IMR-90 (cell line): ENCODE measurements around the gene HOXC12. TPM values are rescaled to one million over a fixed set of nuclear protein-coding genes. Genes with fewer than 3 reads are reported as not detected.

Experiments used
- ATAC-seq: fragments of 200-7000 bp; cut with Tn5 transposase; 2 replicates; pipeline ENCODE4 v1.9.1; 2020; ENCODE audit warnings: low read depth, mild to moderate bottlenecking, moderate library complexity
- BruUV-seq: library from RNA; stranded (reverse); fragments of 400-500 nt; replicated peaks from 2 replicates; lab custom pipeline; 2021; lab: Mats Ljungman, UMichigan
- CTCF ChIA-PET: fragments of 300-600 bp; formaldehyde crosslinking; extraction: SDS; loops from one replicate; lab custom pipeline; 2021; ENCODE audit warnings: antibody characterized with exemption; lab: Yijun Ruan, JAX
- POLR2A ChIA-PET: fragments of 300-600 bp; sonication (Branson Sonifier 250); formaldehyde crosslinking; loops from one replicate; lab custom pipeline; 2022; ENCODE audit warnings: antibody characterized with exemption; ENCODE audit not compliant: unreplicated experiment; lab: Charles Lee
- DNase-seq: peaks from one replicate; pipeline ENCODE4 v3.0.0; 2013
- H2AFZ ChIP-seq: replicated peaks from 2 replicates; pipeline ENCODE3; 2013; ENCODE audit warnings: low read length, mild to moderate bottlenecking; ENCODE audit not compliant: poor library complexity
- H2AK5ac ChIP-seq: 2 replicates; pipeline ENCODE4 v1.6.1; 2013; ENCODE audit warnings: low read depth, low read length, inconsistent platforms
- H2AK9ac ChIP-seq: replicated peaks from 2 replicates; pipeline ENCODE3; 2013; ENCODE audit warnings: mild to moderate bottlenecking, low read depth, low read length, moderate library complexity; ENCODE audit not compliant: poor library complexity
- H2BK120ac ChIP-seq: 2 replicates; pipeline ENCODE4 v1.6.1; 2013; ENCODE audit warnings: low read depth, low read length, inconsistent platforms
- H2BK15ac ChIP-seq: 3 replicates; pipeline ENCODE4 v1.6.1; 2013; ENCODE audit warnings: low read depth, low read length, inconsistent platforms
- H2BK20ac ChIP-seq: 2 replicates; pipeline ENCODE4 v1.6.1; 2013; ENCODE audit warnings: low read depth, mild to moderate bottlenecking, inconsistent platforms, low read length, moderate library complexity
- H2BK5ac ChIP-seq: 2 replicates; pipeline ENCODE4 v1.6.1; 2013; ENCODE audit warnings: mild to moderate bottlenecking, low read depth, low read length, inconsistent platforms; ENCODE audit not compliant: poor library complexity, severe bottlenecking
- H3K14ac ChIP-seq: replicated peaks from 2 replicates; pipeline ENCODE4 v1.6.1; 2013; ENCODE audit warnings: low read depth, low read length, inconsistent platforms
- H3K18ac ChIP-seq: 2 replicates; pipeline ENCODE4 v1.6.1; 2013; ENCODE audit warnings: low read depth, low read length, control low read depth
- H3K23ac ChIP-seq: 2 replicates; pipeline ENCODE4 v1.6.1; 2013; ENCODE audit warnings: low read depth, low read length, inconsistent platforms
- H3K27ac ChIP-seq: 2 replicates; pipeline ENCODE4 v1.5.1; 2013; ENCODE audit warnings: mild to moderate bottlenecking, control low read depth, low read length; ENCODE audit not compliant: insufficient read depth
- H3K27me3 ChIP-seq: 2 replicates; pipeline ENCODE4 v1.6.1; 2013; ENCODE audit warnings: low read length; ENCODE audit not compliant: control insufficient read depth, insufficient read depth
- H3K36me3 ChIP-seq: 2 replicates; pipeline ENCODE4 v1.6.1; 2013; ENCODE audit warnings: low read length, mixed read lengths; ENCODE audit not compliant: control insufficient read depth, insufficient read depth
- H3K4ac ChIP-seq: 2 replicates; pipeline ENCODE4 v1.6.1; 2013; ENCODE audit warnings: low read depth, low read length, inconsistent platforms
- H3K4me1 ChIP-seq: 2 replicates; pipeline ENCODE4 v1.6.1; 2013; ENCODE audit warnings: low read length, mixed read lengths; ENCODE audit not compliant: control insufficient read depth, insufficient read depth
- H3K4me2 ChIP-seq: 2 replicates; pipeline ENCODE4 v1.6.1; 2013; ENCODE audit warnings: low read depth, mild to moderate bottlenecking, control low read depth, low read length, moderate library complexity
- H3K4me3 ChIP-seq: 2 replicates; pipeline ENCODE4 v1.5.1; 2013; ENCODE audit warnings: low read depth, mild to moderate bottlenecking, control low read depth, low read length, moderate library complexity; ENCODE audit not compliant: insufficient read depth
- H3K56ac ChIP-seq: 2 replicates; pipeline ENCODE4 v1.6.1; 2013; ENCODE audit warnings: low read length, inconsistent platforms; ENCODE audit not compliant: insufficient read depth; ENCODE audit errors: extremely low read depth
- H3K79me1 ChIP-seq, 2 experiments: 2 replicates each; pipeline ENCODE4 v1.6.1; 2013; ENCODE audit warnings: low read length in 2 of 2, inconsistent platforms in 1 of 2, low read depth in 1 of 2
- H3K9ac ChIP-seq: 2 replicates; pipeline ENCODE4 v1.6.1; 2013; ENCODE audit warnings: low read depth, low read length, control low read depth
- H3K9me1 ChIP-seq: 2 replicates; pipeline ENCODE4 v1.6.1; 2013; ENCODE audit warnings: low read length, inconsistent platforms; ENCODE audit not compliant: insufficient read depth
- H3K9me3 ChIP-seq: 2 replicates; pipeline ENCODE4 v1.6.1; 2013; ENCODE audit warnings: low read length; ENCODE audit not compliant: control insufficient read depth, insufficient read depth
- H4K20me1 ChIP-seq: 2 replicates; pipeline ENCODE4 v1.6.1; 2013; ENCODE audit warnings: low read length, inconsistent platforms; ENCODE audit not compliant: insufficient read depth
- H4K5ac ChIP-seq: 2 replicates; pipeline ENCODE4 v1.6.1; 2013; ENCODE audit warnings: mild to moderate bottlenecking, low read depth, low read length, control low read depth
- H4K8ac ChIP-seq, 2 experiments: 2 replicates each; pipeline ENCODE4 v1.6.1; 2013; ENCODE audit warnings: low read depth in 2 of 2, low read length in 2 of 2, control low read depth in 1 of 2, inconsistent platforms in 1 of 2
- H4K91ac ChIP-seq: 2 replicates; pipeline ENCODE4 v1.6.1; 2013; ENCODE audit warnings: low read depth, low read length, inconsistent platforms; ENCODE audit not compliant: insufficient read depth
- BHLHE40 ChIP-seq: fragments of 150-350 bp; IDR thresholded peaks from 2 replicates; pipeline ENCODE4 v1.6.1; 2016; ENCODE audit warnings: mild to moderate bottlenecking, low read depth, low read length
- CEBPB ChIP-seq: IDR thresholded peaks from 2 replicates; pipeline ENCODE4 v1.6.1; 2012; ENCODE audit warnings: low read depth, low read length, improper control_type of control experiment
- CHD1 ChIP-seq: IDR thresholded peaks from 2 replicates; pipeline ENCODE4 v1.6.1; 2012; ENCODE audit warnings: low read depth, low read length, improper control_type of control experiment
- CTCF ChIP-seq: conservative IDR thresholded peaks from 2 replicates; pipeline ENCODE4 v1.5.1; 2012; ENCODE audit warnings: mild to moderate bottlenecking, low read depth, low read length, improper control_type of control experiment
- ELK1 ChIP-seq: fragments of 150-350 bp; IDR thresholded peaks from 2 replicates; pipeline ENCODE4 v1.6.1; 2016; ENCODE audit warnings: low read depth, mild to moderate bottlenecking, low read length, moderate library complexity, borderline replicate concordance
- FOS ChIP-seq: fragments of 150-350 bp; IDR thresholded peaks from 2 replicates; pipeline ENCODE4 v1.6.1; 2016; ENCODE audit warnings: low read depth, low read length
- MAFK ChIP-seq: IDR thresholded peaks from 2 replicates; pipeline ENCODE4 v1.6.1; 2012; ENCODE audit warnings: low read depth, low read length, improper control_type of control experiment
- MAZ ChIP-seq: IDR thresholded peaks from 2 replicates; pipeline ENCODE4 v1.6.1; 2012; ENCODE audit warnings: low read depth, mild to moderate bottlenecking, low read length, improper control_type of control experiment, moderate library complexity, borderline replicate concordance
- MXI1 ChIP-seq: IDR thresholded peaks from 2 replicates; pipeline ENCODE4 v1.6.1; 2012; ENCODE audit warnings: low read depth, mild to moderate bottlenecking, low read length, moderate library complexity, borderline replicate concordance
- NFE2L2 ChIP-seq: fragments of 150-350 bp; IDR thresholded peaks from 2 replicates; pipeline ENCODE4 v1.6.1; 2016; ENCODE audit warnings: low read depth, mild to moderate bottlenecking, low read length
- POLR2A ChIP-seq: IDR thresholded peaks from 2 replicates; pipeline ENCODE4 v1.6.1; 2012; ENCODE audit warnings: mild to moderate bottlenecking, low read depth, low read length
- RAD21 ChIP-seq: IDR thresholded peaks from 2 replicates; pipeline ENCODE4 v1.6.1; 2012; ENCODE audit warnings: low read length, improper control_type of control experiment
- RCOR1 ChIP-seq: IDR thresholded peaks from 2 replicates; pipeline ENCODE4 v1.6.1; 2012; ENCODE audit warnings: mild to moderate bottlenecking, low read length, improper control_type of control experiment; ENCODE audit not compliant: insufficient replicate concordance
- SMC3 ChIP-seq: fragments of 150-350 bp; IDR thresholded peaks from 2 replicates; pipeline ENCODE4 v1.6.1; 2016; ENCODE audit warnings: low read depth, mild to moderate bottlenecking, antibody characterized with exemption, low read length, moderate library complexity
- WGBS, 2 experiments: methylation state at CpG; one replicate each; pipeline versions ENCODE4 v1.1.5 to v1.1.7; 2013; ENCODE audit warnings: missing lambda C conversion rate in 2 of 2; ENCODE audit not compliant: insufficient read length in 1 of 2; ENCODE audit errors: extremely low coverage in 2 of 2; 5-methylcytosine and 5-hydroxymethylcytosine counted together
- dilution Hi-C: fragments of 300-500 bp; cut with HindIII; formaldehyde crosslinking; loops from one replicate; pipeline ENCODE4 v1.14.3; 2018; ENCODE audit warnings: low sequenced_read_pairs; ENCODE audit not compliant: unreplicated experiment
- in situ Hi-C: fragments of 300-500 bp; cut with MboI; formaldehyde crosslinking; loops from 3 replicates; pipeline ENCODE4 v1.14.3; 2019; ENCODE audit warnings: low sequenced_read_pairs, inconsistent platforms, mixed read lengths
- intact Hi-C: fragments of 100-400 bp; cut with micrococcal nuclease; formaldehyde crosslinking; loops from 2 replicates; pipeline ENCODE4 v1.10.0; 2022
- polyA plus RNA-seq, 3 experiments: library from polyadenylated mRNA; depleted of rRNA; stranded (reverse); fragments of >200 nt; gene quantifications; 2 replicates each; pipeline ENCODE4 v1.2.3, GENCODE V29; 2012; ENCODE audit warnings: low replicate concordance in 1 of 3
- total RNA-seq: library from RNA; depleted of rRNA; stranded (reverse); fragments of >200 nt; gene quantifications from 2 replicates; pipeline ENCODE4 v1.2.3, GENCODE V29; 2012

Gene HOXC12
- total and polyA plus RNA-seq, 2 of the 4 experiments (the other 2 are of a cell fraction) = not detected

GRCh38 chr12:53963434-53964314, 9.0 kb downstream of the HOXC12 start (continued):
- TF ChIP-seq RAD21 (no peak), ELK1 (no peak), MAFK (no peak), MAZ (no peak)

- H4K5ac ChIP-seq = no peak overlapping the region
- ATAC-seq (no peak), DNase-seq (no peak)
- no peak overlapping the region for H3K56ac ChIP-seq
- no peak overlapping the region for H4K91ac ChIP-seq
- no peak overlapping the region for H2AFZ ChIP-seq
- H3K4me2 ChIP-seq = no peak overlapping the region
- H3K27ac ChIP-seq = no peak overlapping the region
- H3K9me1 ChIP-seq = no peaks in the 10 kb centered on the region
- intact Hi-C loops (no loop called here), dilution Hi-C loops (no loop called here), in situ Hi-C loops (no loop called here)
- no peak overlapping the region for H4K8ac ChIP-seq
- no peak overlapping the region for H2BK20ac ChIP-seq
- no peak overlapping the region for H3K4ac ChIP-seq
- ChIA-PET CTCF (no interaction called here), POLR2A (no interaction called here)
- H2BK120ac ChIP-seq = no peak overlapping the region
- no TSS peak for BruUV-seq
- H3K36me3 ChIP-seq = no peaks in the 10 kb centered on the region
- no peaks in the 10 kb centered on the region for H4K20me1 ChIP-seq
- H2BK5ac ChIP-seq = no peak overlapping the region
- H3K23ac ChIP-seq = no peak overlapping the region
- H3K27me3 ChIP-seq = peaks cover 95% of the 10 kb centered on the region
- H3K14ac ChIP-seq = no peak overlapping the region
- no peak overlapping the region for H2AK5ac ChIP-seq
- no peaks in the 10 kb centered on the region for H3K79me1 ChIP-seq
- H3K9me3 ChIP-seq = peaks cover 7% of the 10 kb centered on the region
- WGBS, 2 experiments = no CpG with 5 or more reads among the region's 2 CpGs
- no peaks in the 10 kb centered on the region for H3K4me1 ChIP-seq
- no peak overlapping the region for H3K4me3 ChIP-seq
- no peak overlapping the region for H3K18ac ChIP-seq
- H3K9ac ChIP-seq = no peak overlapping the region
- no peak overlapping the region for H2AK9ac ChIP-seq
- no peak overlapping the region for H2BK15ac ChIP-seq
- TF ChIP-seq MXI1 (no peak), POLR2A (no peak), RAD21 (no peak), MAZ (no peak), NFE2L2 (no peak), FOS (no peak), CHD1 (no peak), CTCF (no peak), RCOR1 (no peak), CEBPB (no peak), BHLHE40 (no peak), SMC3 (no peak)
Observed at GRCh38 chr12:53964315-53964713, 9.6 kb downstream of the HOXC12 start.
